Glomerular endothelial cell (primary cell): Measurements from ENCODE around the gene GRAMD1B. TPM values are rescaled to one million over a fixed set of nuclear protein-coding genes. Genes with fewer than 3 reads are reported as not detected.

ENCODE experiments used
- DNase-seq: peaks from one replicate; pipeline ENCODE4 v3.0.0-alpha.2; 2011; ENCODE audit warnings: low read depth, low spot score; ENCODE audit errors: extremely low read depth
- total RNA-seq: library from RNA; depleted of rRNA; stranded (reverse); fragments of >200 nt; gene quantifications from 2 replicates; pipeline ENCODE4 v1.2.3, GENCODE V29; 2015

Gene GRAMD1B
- total RNA-seq, 1 donor from 2014 or later: 6.9 TPM

- DNase-seq: no peak
These were observed 96.1 kb downstream of the GRAMD1B start for GRCh38 chr11:123526027-123526805.

GRCh38 chr11:123526918-123527317 lies 96.8 kb downstream of the GRAMD1B start:
- no peak for DNase-seq

GRCh38 chr11:123527526-123527925 lies 97.5 kb downstream of the GRAMD1B start:
- no peak for DNase-seq

DNA sequence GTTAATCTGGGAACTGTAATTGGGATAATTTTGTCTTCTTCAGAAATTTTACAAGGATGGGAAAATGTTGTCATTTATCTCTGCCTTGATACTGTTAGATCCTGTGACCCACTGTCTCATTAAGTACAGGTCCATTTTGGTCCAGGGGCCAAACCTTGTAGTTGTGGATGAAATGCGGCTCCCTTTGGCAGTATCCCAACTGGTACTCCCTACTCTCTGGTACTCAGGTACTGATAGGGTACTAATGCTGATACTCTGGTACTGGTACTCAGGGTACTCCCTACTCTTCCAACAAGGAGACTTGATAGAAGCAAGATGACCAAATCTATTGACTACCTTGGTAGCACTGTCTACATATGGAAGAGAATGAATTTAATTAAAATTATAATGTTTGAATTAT lies 97.9 kb downstream of the GRAMD1B start:
- no peak for DNase-seq

GRCh38 chr11:123531325-123531724 lies 101.3 kb downstream of the GRAMD1B start:
- DNase-seq: no peak

GRCh38 chr11:123532131-123532530 lies 102.1 kb downstream of the GRAMD1B start:
- no peak for DNase-seq

- DNase-seq: no peak
These were observed 105.3 kb downstream of the GRAMD1B start for GRCh38 chr11:123535401-123535800.

- DNase-seq: no peak
These were observed 106.8 kb downstream of the GRAMD1B start for GRCh38 chr11:123536690-123537437.

GRCh38 chr11:123537726-123538125 lies 107.7 kb downstream of the GRAMD1B start:
- DNase-seq: no peak

GRCh38 chr11:123543797-123544196 lies 113.7 kb downstream of the GRAMD1B start:
- DNase-seq: no peak

- DNase-seq: no peak
These were observed 114.7 kb downstream of the GRAMD1B start for GRCh38 chr11:123544631-123545375.

DNA sequence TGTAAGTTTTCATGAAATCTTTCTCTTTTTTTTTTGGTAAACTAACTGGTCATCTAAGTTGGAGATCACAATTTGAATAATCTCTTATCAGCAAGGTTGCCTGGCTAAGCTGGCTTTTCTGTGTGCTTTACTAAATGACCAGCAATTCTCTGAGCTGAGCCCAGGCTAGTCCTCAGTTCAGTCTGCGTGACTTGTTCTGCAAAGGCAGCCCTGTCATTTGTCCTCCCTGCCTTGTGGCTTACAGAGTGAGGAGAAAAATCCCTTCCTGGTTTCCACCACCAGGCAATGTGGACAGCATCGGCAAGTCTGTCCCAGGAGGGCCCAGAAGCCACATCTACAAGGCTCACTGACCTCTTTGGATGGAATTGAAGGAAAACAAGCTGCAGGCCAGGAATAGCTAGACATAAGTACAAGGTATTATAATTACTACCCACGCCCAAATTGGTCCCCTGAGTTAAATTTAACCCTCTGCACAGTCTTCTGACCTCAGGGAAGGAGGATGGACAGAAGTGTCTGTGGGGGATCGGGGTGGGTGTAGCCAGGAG lies 115.7 kb downstream of the GRAMD1B start:
- no peak for DNase-seq

- DNase-seq: no peak
These were observed 116.4 kb downstream of the GRAMD1B start for GRCh38 chr11:123546515-123546914.

GRCh38 chr11:123547180-123547579 lies 117.1 kb downstream of the GRAMD1B start:
- no peak for DNase-seq

DNA sequence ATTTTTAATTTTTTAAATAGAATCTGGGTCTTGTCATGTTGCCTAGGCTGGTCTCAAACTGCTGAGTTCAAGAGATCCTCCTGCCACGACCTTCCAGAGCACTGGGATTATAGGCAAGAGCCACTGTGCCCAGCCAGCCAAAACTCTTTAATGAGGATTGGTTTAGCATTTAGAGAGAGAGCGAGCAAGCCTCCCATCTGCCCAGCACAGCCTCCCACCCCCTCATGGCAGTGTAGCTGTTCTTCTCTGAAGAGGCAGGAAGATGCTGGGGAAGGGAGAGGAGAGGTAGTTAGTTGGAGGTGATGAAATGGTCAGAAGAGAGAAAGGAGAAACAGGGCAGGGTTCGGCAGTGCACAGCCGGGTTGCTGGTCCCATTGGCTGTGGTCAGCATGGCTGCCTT lies 118.7 kb downstream of the GRAMD1B start:
- no peak for DNase-seq

GRCh38 chr11:123549926-123550917 lies 120.2 kb downstream of the GRAMD1B start:
- DNase-seq: no peak

DNA sequence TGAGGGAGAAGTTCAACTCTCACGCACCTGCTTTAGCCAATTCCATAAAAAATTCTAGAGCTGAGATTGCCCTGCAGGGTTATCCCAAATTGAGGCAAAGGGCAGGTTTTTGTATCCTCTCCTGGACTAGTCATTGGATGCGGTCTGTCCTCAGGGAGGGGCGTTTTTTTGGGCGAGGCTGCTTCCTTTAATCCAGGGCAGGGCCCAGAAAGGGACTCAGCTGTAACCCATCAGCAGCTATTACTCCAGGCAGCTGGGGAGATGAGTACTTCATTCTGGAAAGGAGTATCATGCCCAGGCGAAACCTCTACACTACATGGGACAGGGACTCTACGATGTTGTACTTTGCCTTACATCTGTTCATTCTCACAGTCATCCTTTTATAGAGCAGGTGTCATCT lies 121.0 kb downstream of the GRAMD1B start:
- DNase-seq: no peak

DNA sequence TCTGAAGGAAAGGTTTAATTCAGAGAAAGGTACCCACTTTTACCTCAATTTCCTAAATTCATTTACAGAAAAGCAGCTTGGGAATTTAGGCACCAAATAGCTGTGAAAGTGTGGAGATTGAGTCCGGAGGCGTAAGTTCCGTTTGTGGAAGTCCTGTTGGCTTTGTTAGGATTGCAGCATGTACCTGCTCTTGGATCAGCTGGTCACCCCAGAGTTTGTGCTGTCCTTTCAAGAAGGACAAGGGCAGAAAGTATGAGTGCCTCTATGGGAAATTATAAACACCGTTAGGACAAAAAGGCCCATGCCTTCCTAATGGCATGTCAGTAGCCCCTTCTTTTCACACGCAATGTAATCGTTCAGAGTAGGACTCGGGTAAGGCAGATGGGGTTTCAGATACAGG lies 126.6 kb downstream of the GRAMD1B start:
- DNase-seq: no peak

DNA sequence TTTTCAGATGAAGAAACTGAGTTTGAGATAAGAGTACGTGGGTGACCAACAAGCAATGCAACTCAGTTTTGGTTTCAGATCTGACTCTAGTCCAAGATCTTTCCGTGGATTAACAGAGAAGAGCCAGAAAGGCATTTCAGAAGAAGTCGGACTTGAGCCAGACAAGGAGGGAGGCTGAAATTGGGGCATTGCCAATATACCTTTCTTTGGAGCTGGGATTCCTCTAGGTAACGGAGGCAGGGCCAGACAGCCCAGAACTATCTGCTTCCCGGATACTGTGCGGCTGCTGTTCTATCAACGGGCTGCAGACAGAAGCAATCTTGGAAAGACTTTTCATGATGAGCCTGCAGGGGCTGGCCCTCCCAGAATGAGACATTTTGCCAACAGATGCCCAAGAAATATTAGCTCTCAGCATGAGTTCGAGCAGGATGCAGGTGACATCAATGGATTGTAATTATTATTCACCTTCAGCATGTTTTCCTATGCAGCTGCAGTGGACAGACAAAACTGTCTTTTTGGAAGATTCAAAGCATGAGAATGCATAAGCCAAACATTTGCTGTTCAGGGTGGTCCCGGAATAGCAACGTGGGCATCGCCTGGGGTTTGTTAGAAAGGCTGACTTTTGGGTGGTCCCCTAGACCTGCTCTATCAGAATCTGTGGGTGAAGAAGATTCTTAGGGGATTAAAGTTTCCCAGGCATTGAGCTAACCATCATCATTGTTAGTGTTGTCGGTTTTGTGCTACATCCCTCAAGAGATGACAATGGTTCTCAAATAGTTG lies 128.7 kb downstream of the GRAMD1B start:
- DNase-seq: no peak
